Chondrocyte (in vitro differentiated cells): ENCODE results near the gene SLC25A41. TPM values are rescaled to one million over a fixed set of nuclear protein-coding genes. Genes with fewer than 3 reads are reported as not detected.

Experiments
- DNase-seq: peaks from one replicate; pipeline ENCODE4 v3.0.0; 2021; ENCODE audit warnings: mixed read lengths, low spot score
- H3K27ac Mint-ChIP-seq: one replicate; pipeline ENCODE4 v1.8.0; 2021; ENCODE audit warnings: mild to moderate bottlenecking, moderate library complexity, mixed read lengths; ENCODE audit not compliant: unreplicated experiment
- H3K27me3 Mint-ChIP-seq: 2 replicates; pipeline ENCODE4 v1.8.0; 2021; ENCODE audit warnings: low read depth, mixed read lengths
- H3K36me3 Mint-ChIP-seq: 2 replicates; pipeline ENCODE4 v1.8.0; 2021; ENCODE audit warnings: low read depth, mixed read lengths
- H3K4me1 Mint-ChIP-seq: 2 replicates; pipeline ENCODE4 v1.8.0; 2021; ENCODE audit warnings: low read depth, mild to moderate bottlenecking, mixed read lengths
- H3K4me3 Mint-ChIP-seq: one replicate; pipeline ENCODE4 v1.8.0; 2021; ENCODE audit warnings: mild to moderate bottlenecking, moderate library complexity, mixed read lengths; ENCODE audit not compliant: unreplicated experiment
- H3K9me3 Mint-ChIP-seq: 2 replicates; pipeline ENCODE4 v1.8.0; 2021; ENCODE audit warnings: low read depth, mixed read lengths
- CTCF ChIP-seq: fragments of 200-600 bp; sonication (generic); IDR thresholded peaks from 2 replicates; pipeline ENCODE4 v1.5.0; 2021; ENCODE audit warnings: antibody characterized with exemption, mild to moderate bottlenecking, moderate library complexity
- total RNA-seq: library from RNA; stranded (reverse); gene quantifications from 3 replicates; pipeline ENCODE4 v1.2.1, GENCODE V29; 2021

Gene SLC25A41
- total RNA-seq, 1 donor from 2014 or later: 0.20 TPM

- no peak overlapping the region for H3K27ac Mint-ChIP-seq
- peaks cover 58% of the 10 kb centered on the region for H3K27me3 Mint-ChIP-seq
- H3K9me3 Mint-ChIP-seq: no peaks in the 10 kb centered on the region
- peaks cover 4% of the 10 kb centered on the region for H3K4me1 Mint-ChIP-seq
- H3K36me3 Mint-ChIP-seq: no peaks in the 10 kb centered on the region
- no peak for DNase-seq
- no peak overlapping the region for H3K4me3 Mint-ChIP-seq
- TF ChIP-seq CTCF: no peak
Measured at GRCh38 chr19:6466526-6467248, 33.1 kb upstream of the SLC25A41 start.

GRCh38 chr19:6465663-6466062 is 32.1 kb upstream of the SLC25A41 start:
- peaks cover 4% of the 10 kb centered on the region for H3K4me1 Mint-ChIP-seq
- no peaks in the 10 kb centered on the region for H3K9me3 Mint-ChIP-seq
- peaks cover 54% of the 10 kb centered on the region for H3K27me3 Mint-ChIP-seq
- DNase-seq: no peak
- H3K27ac Mint-ChIP-seq: no peak overlapping the region
- no peak for TF ChIP-seq CTCF
- H3K36me3 Mint-ChIP-seq: no peaks in the 10 kb centered on the region
- H3K4me3 Mint-ChIP-seq: no peak overlapping the region

- H3K4me1 Mint-ChIP-seq: peaks cover 9% of the 10 kb centered on the region
- no peak for DNase-seq
- no peaks in the 10 kb centered on the region for H3K36me3 Mint-ChIP-seq
- H3K9me3 Mint-ChIP-seq: no peaks in the 10 kb centered on the region
- peaks cover 51% of the 10 kb centered on the region for H3K27me3 Mint-ChIP-seq
- no peak overlapping the region for H3K27ac Mint-ChIP-seq
- TF ChIP-seq CTCF: no peak
- H3K4me3 Mint-ChIP-seq: no peak overlapping the region
Measured at GRCh38 chr19:6465006-6465405, 31.4 kb upstream of the SLC25A41 start.

GRCh38 chr19:6464070-6464873 is 30.7 kb upstream of the SLC25A41 start, which contains the start of gene CRB3:
CRB3 (plus strand) TSS chr19:6464271; CDS start chr19:6464702, 431 bp downstream.
- TF ChIP-seq CTCF: no peak
- no peak within 1 kb of the TSS for H3K27ac Mint-ChIP-seq
- peaks cover 10% of the 10 kb centered on the region for H3K4me1 Mint-ChIP-seq
- H3K36me3 Mint-ChIP-seq: no peaks in the 10 kb centered on the region
- peaks cover 47% of the 10 kb centered on the region for H3K27me3 Mint-ChIP-seq
- H3K4me3 Mint-ChIP-seq: no peak within 1 kb of the TSS
- DNase-seq: peak; percentile 92
- H3K9me3 Mint-ChIP-seq: no peaks in the 10 kb centered on the region

GRCh38 chr19:6460099-6460884 is 26.7 kb upstream of the SLC25A41 start:
- peaks cover 5% of the 10 kb centered on the region for H3K36me3 Mint-ChIP-seq
- H3K4me1 Mint-ChIP-seq: peaks cover 22% of the 10 kb centered on the region
- H3K27ac Mint-ChIP-seq: peak overlapping the region; percentile 83
- peaks cover 1% of the 10 kb centered on the region for H3K9me3 Mint-ChIP-seq
- H3K27me3 Mint-ChIP-seq: peaks cover 18% of the 10 kb centered on the region
- peak; percentile 99 for DNase-seq
- TF ChIP-seq CTCF: peak; percentile 75
- H3K4me3 Mint-ChIP-seq: peak overlapping the region; percentile 85
